ENCODE measurements around the gene PIK3AP1.

Gene PIK3AP1

DNA sequence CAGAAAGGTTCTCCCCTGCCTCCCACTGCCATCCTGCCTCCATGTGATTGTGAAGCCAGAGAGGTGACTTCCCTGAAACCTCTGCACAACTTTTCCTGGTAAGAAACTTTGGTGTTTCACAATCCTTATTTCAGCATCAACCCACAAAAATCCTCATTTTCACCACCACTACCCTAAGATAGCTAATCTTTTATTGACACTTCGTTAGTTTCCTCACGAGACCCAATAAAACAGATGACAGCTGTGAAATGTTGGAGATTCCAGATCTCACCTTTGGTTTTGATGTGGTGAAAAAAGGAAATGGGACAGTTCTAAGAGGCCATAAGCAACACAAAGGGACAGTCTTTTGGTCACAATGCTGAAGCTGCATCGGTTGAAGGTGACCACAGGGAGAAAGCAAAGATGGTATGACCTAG lies 73.6 kb downstream of the PIK3AP1 start:
- no peaks in the 10 kb centered on the region for H3K27me3 ChIP-seq
- H3K36me3 ChIP-seq = peaks cover 83% of the 10 kb centered on the region
- peak overlapping the region; percentile 90 for H3K27ac ChIP-seq
- TF ChIP-seq, protein P1, sequence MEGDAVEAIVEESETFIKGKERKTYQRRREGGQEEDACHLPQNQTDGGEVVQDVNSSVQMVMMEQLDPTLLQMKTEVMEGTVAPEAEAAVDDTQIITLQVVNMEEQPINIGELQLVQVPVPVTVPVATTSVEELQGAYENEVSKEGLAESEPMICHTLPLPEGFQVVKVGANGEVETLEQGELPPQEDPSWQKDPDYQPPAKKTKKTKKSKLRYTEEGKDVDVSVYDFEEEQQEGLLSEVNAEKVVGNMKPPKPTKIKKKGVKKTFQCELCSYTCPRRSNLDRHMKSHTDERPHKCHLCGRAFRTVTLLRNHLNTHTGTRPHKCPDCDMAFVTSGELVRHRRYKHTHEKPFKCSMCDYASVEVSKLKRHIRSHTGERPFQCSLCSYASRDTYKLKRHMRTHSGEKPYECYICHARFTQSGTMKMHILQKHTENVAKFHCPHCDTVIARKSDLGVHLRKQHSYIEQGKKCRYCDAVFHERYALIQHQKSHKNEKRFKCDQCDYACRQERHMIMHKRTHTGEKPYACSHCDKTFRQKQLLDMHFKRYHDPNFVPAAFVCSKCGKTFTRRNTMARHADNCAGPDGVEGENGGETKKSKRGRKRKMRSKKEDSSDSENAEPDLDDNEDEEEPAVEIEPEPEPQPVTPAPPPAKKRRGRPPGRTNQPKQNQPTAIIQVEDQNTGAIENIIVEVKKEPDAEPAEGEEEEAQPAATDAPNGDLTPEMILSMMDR (IDR thresholded peaks at IDR 0.05) = no peak
- no peaks in the 10 kb centered on the region for H3K9me3 ChIP-seq
- peak overlapping the region; percentile 21 to 34 for H3K4me3 ChIP-seq (ENCODE audit: low read depth in 1 of 2, low read length in 1 of 2)
- peaks cover 52 to 79% of the 10 kb centered on the region in 2 experiments for H3K4me1 ChIP-seq (ENCODE audit: control insufficient read depth in 1 of 2, insufficient read depth in 1 of 2, low read depth in 1 of 2, low read length in 1 of 2)

DNA sequence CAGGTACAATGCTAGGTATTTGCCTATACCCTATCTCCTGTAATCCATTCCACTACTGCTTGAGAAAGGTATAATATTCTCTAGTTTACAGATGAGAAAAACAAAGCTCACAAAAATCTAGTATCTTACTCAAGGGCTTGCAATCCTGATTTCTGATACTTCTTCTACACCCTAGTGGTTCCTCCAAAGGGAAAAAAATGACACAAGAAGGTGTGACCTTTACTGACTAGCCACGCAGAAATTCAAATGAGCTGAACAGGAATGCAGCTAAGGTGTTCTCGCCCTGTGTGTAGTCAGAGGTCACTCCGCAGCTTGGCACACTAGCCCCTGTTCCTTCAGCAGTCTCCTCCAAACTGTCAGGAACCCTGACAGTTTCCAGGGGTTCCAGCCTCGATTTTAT lies 74.0 kb downstream of the PIK3AP1 start:
- H3K27me3 ChIP-seq = no peaks in the 10 kb centered on the region
- H3K36me3 ChIP-seq = peaks cover 83% of the 10 kb centered on the region
- peaks cover 47 to 75% of the 10 kb centered on the region in 2 experiments for H3K4me1 ChIP-seq (ENCODE audit: control insufficient read depth in 1 of 2, insufficient read depth in 1 of 2, low read depth in 1 of 2, low read length in 1 of 2)
- peak overlapping the region; percentile 21 to 34 for H3K4me3 ChIP-seq (ENCODE audit: low read depth in 1 of 2, low read length in 1 of 2)
- H3K9me3 ChIP-seq = no peaks in the 10 kb centered on the region
- H3K27ac ChIP-seq = peak overlapping the region; percentile 90
- TF ChIP-seq, protein P1 (IDR thresholded peaks at IDR 0.05) = no peak

DNA sequence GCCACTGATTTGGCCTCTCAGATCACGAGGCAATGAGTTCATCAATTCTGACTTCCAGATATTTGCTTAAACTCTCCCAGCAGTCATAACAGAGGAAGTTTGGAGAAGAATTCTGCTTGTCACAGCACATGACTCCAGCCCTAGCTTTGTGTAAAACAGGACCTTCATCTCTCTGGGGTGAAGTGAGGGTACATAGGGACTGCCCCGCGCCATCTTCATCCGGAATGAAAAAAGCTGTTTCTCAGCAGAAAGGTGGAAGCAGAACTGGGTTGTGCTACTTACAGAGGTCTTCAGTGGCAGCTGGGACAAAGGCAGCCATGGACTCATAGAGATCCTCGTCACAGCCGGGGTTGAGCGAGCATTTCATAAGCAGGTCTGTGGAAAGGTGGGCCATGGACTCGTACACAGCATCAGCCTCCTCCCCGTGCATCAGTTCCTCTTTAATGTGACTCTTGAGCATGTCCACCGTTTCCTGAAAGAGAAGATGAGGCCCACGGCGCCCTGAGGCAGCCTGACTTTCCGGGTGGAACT lies 75.1 kb downstream of the PIK3AP1 start:
- Histone ChIP-seq H3K36me3 (peaks cover 83% of the 10 kb centered on the region), H3K27ac (peak overlapping the region; percentile 90), H3K9me3 (no peaks in the 10 kb centered on the region), H3K4me3 (ENCODE audit: low read depth in 1 of 2, low read length in 1 of 2) (peak overlapping the region; percentile 15 to 34), H3K27me3 (no peaks in the 10 kb centered on the region), H3K4me1 (ENCODE audit: control insufficient read depth in 1 of 2, insufficient read depth in 1 of 2, low read depth in 1 of 2, low read length in 1 of 2) (peaks cover 47 to 64% of the 10 kb centered on the region in 2 experiments)
- TF ChIP-seq, protein P1 (IDR thresholded peaks at IDR 0.05) = no peak

DNA sequence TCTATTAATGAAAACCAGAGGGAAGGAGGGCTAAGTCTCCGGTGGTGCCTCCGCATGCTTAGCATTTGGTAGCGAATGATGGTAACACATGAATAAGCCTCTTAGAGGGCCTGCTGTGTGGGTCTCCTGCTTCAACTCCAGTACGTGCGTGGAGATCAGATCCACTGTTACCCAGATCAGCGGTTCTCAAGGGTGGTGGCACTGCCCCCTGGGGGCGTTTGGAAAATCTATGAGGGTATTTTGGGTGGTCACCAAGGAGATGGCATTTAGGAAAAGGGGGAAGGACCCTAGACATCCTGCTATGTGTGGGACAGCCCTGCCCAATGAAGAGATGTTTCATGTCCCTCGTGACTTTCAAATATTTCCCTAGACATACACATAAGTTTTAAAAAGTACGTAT lies 76.4 kb downstream of the PIK3AP1 start:
- no peaks in the 10 kb centered on the region for H3K9me3 ChIP-seq
- peaks cover 42 to 54% of the 10 kb centered on the region in 2 experiments for H3K4me1 ChIP-seq (ENCODE audit: control insufficient read depth in 1 of 2, insufficient read depth in 1 of 2, low read depth in 1 of 2, low read length in 1 of 2)
- no peaks in the 10 kb centered on the region for H3K27me3 ChIP-seq
- H3K4me3 ChIP-seq (ENCODE audit: low read depth in 1 of 2, low read length in 1 of 2) = no peak overlapping the region
- peaks cover 83% of the 10 kb centered on the region for H3K36me3 ChIP-seq
- peak overlapping the region; percentile 90 for H3K27ac ChIP-seq
- TF ChIP-seq, protein P1 (IDR thresholded peaks at IDR 0.05) = no peak

DNA sequence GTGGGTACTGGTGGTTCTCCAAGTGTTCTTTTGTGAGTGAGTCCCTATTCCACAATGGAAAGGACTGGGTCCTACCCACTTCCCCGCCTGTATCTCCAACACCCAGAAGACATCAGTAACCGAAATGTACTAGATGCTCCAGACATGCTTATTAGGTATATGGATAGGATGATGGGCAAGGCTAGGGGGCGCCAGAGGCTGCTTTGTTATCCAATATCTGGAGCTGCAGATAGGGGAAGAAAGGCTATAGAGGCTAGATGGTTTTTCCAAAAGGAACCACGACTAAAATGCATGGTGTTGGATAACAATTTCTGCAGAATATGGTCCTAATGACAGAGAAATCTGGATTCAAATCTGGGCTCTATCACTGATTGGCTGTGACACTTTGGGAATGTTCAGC lies 77.3 kb downstream of the PIK3AP1 start:
- Histone ChIP-seq H3K27me3 (no peaks in the 10 kb centered on the region), H3K36me3 (peaks cover 83% of the 10 kb centered on the region), H3K9me3 (no peaks in the 10 kb centered on the region), H3K4me3 (ENCODE audit: low read depth in 1 of 2, low read length in 1 of 2) (no peak overlapping the region), H3K27ac (peak overlapping the region; percentile 52), H3K4me1 (ENCODE audit: control insufficient read depth in 1 of 2, insufficient read depth in 1 of 2, low read depth in 1 of 2, low read length in 1 of 2) (peaks cover 33 to 45% of the 10 kb centered on the region in 2 experiments)
- TF ChIP-seq, protein P1 (IDR thresholded peaks at IDR 0.05) = peak; percentile 73

All from neutrophil (primary cell).